Nephron progenitor cell (in vitro differentiated cells): Measurements from ENCODE around the gene LTC4S.

Source experiments
- DNase-seq: peaks from one replicate; pipeline ENCODE4 v3.0.0; 2021
- H3K27ac Mint-ChIP-seq: 2 replicates; pipeline ENCODE4 v1.8.0; 2021; ENCODE audit warnings: mild to moderate bottlenecking, moderate library complexity, mixed read lengths
- H3K27me3 Mint-ChIP-seq: 2 replicates; pipeline ENCODE4 v1.8.0; 2021; ENCODE audit warnings: mild to moderate bottlenecking, low read depth, mixed read lengths; ENCODE audit not compliant: poor library complexity
- H3K36me3 Mint-ChIP-seq: 2 replicates; pipeline ENCODE4 v1.8.0; 2021; ENCODE audit warnings: low read depth, mixed read lengths
- H3K4me1 Mint-ChIP-seq: 2 replicates; pipeline ENCODE4 v1.8.0; 2021; ENCODE audit warnings: mixed read lengths
- H3K4me3 Mint-ChIP-seq: 2 replicates; pipeline ENCODE4 v1.8.0; 2021; ENCODE audit warnings: mild to moderate bottlenecking, moderate library complexity, mixed read lengths
- H3K9me3 Mint-ChIP-seq: 2 replicates; pipeline ENCODE4 v1.8.0; 2021; ENCODE audit warnings: mild to moderate bottlenecking, moderate library complexity, mixed read lengths
- TF ChIP-seq, protein P1 (sequence below): fragments of 200-600 bp; sonication (generic); IDR thresholded peaks from 2 replicates; pipeline ENCODE4 v1.5.0; 2021; ENCODE audit warnings: antibody characterized with exemption

LTC4S gene

DNA sequence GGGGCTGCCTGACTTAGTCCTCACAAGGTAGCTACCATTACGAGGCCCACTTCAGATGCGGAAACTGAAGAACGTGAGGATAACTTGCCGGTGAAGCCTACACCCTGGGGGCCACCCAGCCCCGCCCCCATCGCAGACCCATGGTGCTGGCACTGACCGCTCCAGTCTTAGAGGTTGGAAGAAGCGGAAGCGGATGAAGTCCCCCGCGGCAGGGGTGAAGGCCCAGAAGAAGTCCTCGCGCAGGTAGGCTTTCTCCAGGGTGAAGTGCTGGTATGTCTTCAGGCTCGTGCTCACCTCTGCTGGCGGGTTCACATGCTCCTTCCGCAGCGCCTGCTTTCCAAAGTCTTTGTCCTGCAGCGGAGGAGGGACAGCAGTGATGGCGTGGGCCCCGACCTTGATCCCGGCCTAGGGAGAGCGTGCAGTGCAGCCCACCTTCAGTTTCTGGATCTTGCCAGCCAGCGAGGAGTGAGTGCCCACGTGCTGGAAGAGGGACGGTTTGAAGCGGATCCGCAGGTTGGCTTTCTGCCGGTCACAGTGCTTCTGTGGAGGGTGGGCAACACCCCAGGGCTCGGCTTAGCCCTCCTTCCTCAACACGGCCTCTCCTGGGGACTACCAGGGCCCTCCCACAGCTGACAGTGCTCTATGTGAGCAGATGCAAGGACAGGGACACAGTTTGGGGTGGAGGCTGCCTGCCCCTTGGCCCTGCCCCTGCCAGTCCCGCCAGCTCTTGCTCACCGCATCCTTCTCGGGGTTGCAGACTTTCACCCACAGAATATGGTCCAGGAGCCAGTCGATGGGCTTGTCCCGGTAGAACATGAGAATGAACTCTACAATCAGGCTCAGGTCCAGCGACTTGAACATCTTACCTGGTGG lies 5.2 kb downstream of the LTC4S start:
- no peak overlapping the region for H3K27ac Mint-ChIP-seq
- DNase-seq = no peak
- peaks cover 35% of the 10 kb centered on the region for H3K4me1 Mint-ChIP-seq
- H3K9me3 Mint-ChIP-seq = no peaks in the 10 kb centered on the region
- H3K27me3 Mint-ChIP-seq = peaks cover 6% of the 10 kb centered on the region
- H3K4me3 Mint-ChIP-seq = no peak overlapping the region
- H3K36me3 Mint-ChIP-seq = peaks cover 24% of the 10 kb centered on the region
- TF ChIP-seq, protein P1, sequence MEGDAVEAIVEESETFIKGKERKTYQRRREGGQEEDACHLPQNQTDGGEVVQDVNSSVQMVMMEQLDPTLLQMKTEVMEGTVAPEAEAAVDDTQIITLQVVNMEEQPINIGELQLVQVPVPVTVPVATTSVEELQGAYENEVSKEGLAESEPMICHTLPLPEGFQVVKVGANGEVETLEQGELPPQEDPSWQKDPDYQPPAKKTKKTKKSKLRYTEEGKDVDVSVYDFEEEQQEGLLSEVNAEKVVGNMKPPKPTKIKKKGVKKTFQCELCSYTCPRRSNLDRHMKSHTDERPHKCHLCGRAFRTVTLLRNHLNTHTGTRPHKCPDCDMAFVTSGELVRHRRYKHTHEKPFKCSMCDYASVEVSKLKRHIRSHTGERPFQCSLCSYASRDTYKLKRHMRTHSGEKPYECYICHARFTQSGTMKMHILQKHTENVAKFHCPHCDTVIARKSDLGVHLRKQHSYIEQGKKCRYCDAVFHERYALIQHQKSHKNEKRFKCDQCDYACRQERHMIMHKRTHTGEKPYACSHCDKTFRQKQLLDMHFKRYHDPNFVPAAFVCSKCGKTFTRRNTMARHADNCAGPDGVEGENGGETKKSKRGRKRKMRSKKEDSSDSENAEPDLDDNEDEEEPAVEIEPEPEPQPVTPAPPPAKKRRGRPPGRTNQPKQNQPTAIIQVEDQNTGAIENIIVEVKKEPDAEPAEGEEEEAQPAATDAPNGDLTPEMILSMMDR = no peak

DNA sequence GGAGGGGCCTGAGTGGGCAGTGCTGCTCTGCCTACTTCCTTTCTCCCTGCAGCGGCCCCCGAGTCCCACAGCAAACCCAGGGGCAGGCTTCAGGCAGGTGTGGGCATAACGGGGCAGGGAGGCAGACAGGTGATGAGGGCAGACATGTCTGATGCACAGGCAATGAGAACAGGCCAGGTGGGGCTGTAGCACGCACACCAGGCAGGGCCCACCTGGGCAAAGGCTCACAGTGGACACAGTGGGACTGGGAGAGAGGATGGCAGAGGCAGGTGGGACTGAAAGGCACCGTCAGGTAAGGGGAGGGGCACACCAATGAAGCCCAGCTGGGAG lies 5.8 kb downstream of the LTC4S start:
- Mint-ChIP-seq H3K27ac (no peak overlapping the region), H3K36me3 (peaks cover 24% of the 10 kb centered on the region), H3K9me3 (no peaks in the 10 kb centered on the region), H3K4me1 (peaks cover 40% of the 10 kb centered on the region), H3K4me3 (no peak overlapping the region), H3K27me3 (peaks cover 6% of the 10 kb centered on the region)
- DNase-seq = no peak
- TF ChIP-seq, protein P1 = no peak

DNA sequence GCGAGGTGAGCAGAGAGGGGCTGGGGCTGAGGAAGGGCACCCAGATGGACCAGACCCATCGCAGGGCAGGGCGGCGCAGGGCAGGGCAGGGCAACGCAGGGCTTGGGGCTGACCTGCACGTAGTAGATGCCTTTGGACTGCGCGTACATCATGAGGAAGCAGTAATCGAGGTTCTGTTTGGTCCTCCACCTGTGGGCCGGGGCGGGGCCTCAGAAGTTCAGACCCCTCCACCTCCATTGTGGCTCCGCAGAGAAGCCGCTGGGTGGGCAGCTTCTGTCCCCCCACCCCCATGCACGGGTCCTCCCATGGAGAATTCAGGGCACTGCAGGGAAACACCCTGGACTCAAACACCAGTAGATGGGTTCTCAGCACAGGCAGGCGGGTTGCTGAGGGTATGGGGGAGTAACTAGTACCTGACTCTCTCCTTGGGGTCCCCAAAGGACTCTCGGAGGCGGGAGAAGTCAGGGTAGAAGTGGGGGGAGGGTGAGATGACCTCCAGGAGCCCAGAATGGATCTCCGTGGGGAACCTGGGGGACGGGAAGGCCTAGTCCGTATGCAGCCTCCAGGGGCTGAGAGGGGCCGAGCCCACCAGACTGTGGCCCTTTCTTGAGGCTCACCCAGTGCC lies 6.4 kb downstream of the LTC4S start:
- TF ChIP-seq, protein P1 = no peak
- Mint-ChIP-seq H3K4me3 (no peak overlapping the region), H3K9me3 (no peaks in the 10 kb centered on the region), H3K27ac (no peak overlapping the region), H3K4me1 (peaks cover 41% of the 10 kb centered on the region), H3K36me3 (peaks cover 24% of the 10 kb centered on the region), H3K27me3 (peaks cover 6% of the 10 kb centered on the region)
- no peak for DNase-seq

DNA sequence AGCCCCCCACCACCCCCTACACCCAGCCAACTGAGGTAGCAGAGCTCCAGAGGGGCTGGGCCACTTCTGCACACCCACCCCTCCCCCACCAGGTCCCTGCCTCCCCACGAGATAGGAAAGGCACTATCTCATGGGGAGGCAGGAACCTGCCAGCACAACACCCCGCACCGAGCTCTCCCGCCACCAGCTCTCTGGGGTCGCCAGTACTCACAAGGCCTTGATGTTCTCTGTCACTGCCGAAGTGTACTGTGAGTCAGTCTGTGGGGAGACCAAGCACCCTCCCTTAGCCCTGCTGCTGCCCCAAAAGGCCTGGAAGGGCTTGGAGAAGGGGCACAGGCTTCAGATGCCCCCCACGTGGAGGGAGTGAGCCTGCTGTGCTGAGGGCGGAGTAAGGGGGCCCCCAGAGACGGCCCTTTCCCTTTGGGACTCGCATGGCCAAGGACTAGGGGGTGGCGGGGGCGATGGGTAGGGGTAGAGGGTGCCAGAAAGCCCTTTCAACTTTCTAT lies 7.0 kb downstream of the LTC4S start:
- TF ChIP-seq, protein P1 = no peak

DNA sequence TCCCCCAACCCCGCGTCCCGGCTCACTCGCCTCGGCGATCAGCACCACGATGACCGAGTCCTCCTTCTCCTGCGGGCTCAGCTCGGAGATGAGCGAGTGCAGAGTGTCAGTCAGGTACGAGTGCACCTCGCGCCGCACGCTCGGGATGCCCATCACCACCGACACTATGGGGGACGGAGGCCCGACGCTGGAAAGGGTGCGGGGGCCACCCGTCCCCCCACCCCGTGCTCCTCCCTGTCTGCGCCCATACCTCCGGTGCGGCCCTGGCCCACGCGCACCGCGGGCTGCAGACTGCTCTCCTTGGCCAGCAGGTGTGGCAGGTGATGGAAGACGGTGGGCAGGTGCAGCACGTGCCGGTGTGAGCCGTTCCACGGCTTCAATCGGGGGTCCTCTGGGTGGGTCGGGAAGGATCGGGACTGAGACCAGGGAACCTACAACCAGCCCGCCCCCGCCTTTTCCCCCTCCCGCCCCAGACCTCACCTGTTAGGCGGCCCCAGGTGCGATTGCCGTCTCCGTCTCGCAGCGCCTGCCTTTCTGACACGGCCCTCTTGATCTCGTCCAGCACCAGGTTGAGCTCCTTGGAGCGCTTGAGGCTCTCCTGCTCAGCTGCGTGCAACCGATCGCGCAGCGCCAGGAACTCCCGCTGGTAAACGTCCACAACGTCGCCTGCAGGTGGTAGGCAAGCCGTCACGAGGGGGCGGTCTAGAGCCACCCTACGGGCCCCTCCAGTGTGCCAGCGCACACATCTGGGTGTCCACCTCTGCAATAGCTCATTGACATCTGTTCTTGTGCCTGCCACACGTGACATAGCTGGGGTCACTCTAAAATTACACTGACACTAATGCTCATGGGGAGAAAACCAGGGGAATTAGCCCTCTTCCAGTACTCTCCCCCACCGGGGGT lies 7.8 kb downstream of the LTC4S start:
- no peak overlapping the region for H3K4me3 Mint-ChIP-seq

More for the DNA sequence above, 7.0 kb downstream of the LTC4S start:
- peaks cover 6% of the 10 kb centered on the region for H3K27me3 Mint-ChIP-seq
- H3K36me3 Mint-ChIP-seq = peaks cover 24% of the 10 kb centered on the region
- no peak overlapping the region for H3K4me3 Mint-ChIP-seq
- no peak for DNase-seq
- no peaks in the 10 kb centered on the region for H3K9me3 Mint-ChIP-seq
- peaks cover 42% of the 10 kb centered on the region for H3K4me1 Mint-ChIP-seq
- H3K27ac Mint-ChIP-seq = no peak overlapping the region

More for the DNA sequence above, 7.8 kb downstream of the LTC4S start:
- H3K27me3 Mint-ChIP-seq = peaks cover 6% of the 10 kb centered on the region
- H3K27ac Mint-ChIP-seq = no peak overlapping the region
- peaks cover 24% of the 10 kb centered on the region for H3K36me3 Mint-ChIP-seq
- peak; percentile 80 for DNase-seq
- peaks cover 42% of the 10 kb centered on the region for H3K4me1 Mint-ChIP-seq
- TF ChIP-seq, protein P1 = peak; percentile 59
- H3K9me3 Mint-ChIP-seq = no peaks in the 10 kb centered on the region
